ENCODE measurements around the gene FASTKD2. TPM values are rescaled to one million over a fixed set of nuclear protein-coding genes. Genes with fewer than 3 reads are reported as not detected.

The FASTKD2 gene
- total and polyA plus RNA-seq, 2 of the 8 experiments (the other 6 are each of a cell fraction or from before 2014, with no cell fraction given), result 35.7 to 38.5 TPM

- no peak for TF ChIP-seq CHD7 (IDR thresholded peaks at IDR 0.05; ENCODE audit: insufficient replicate concordance, low read length)
- no peak for TF ChIP-seq PHF8 (conservative IDR thresholded peaks at IDR 0.05; ENCODE audit: low read depth, low read length)
- TF ChIP-seq CBX8 (IDR thresholded peaks at IDR 0.05; ENCODE audit: borderline replicate concordance, low read depth, low read length), result no peak
- TF ChIP-seq SRF (IDR thresholded peaks at IDR 0.05; ENCODE audit: low read depth, low read length), result no peak
- no peak for TF ChIP-seq HDAC6 (IDR thresholded peaks at IDR 0.05; ENCODE audit: low read depth, low read length)
- TF ChIP-seq ATF3 (IDR thresholded peaks at IDR 0.05; ENCODE audit: insufficient read depth, low read depth, low read length), result no peak
- no peak for TF ChIP-seq SIRT6 (IDR thresholded peaks at IDR 0.05; ENCODE audit: low read length)
- TF ChIP-seq CBX5 (IDR thresholded peaks at IDR 0.05; ENCODE audit: low read depth, low read length), result no peak
- no peak for TF ChIP-seq POLR2AphosphoS5 (IDR thresholded peaks at IDR 0.05; ENCODE audit: low read depth, low read length)
These were observed 55.4 kb downstream of the FASTKD2 start (continued) for GRCh38 chr2:206820807-206821206.

Data from H1 (cell line).